Measurements from ENCODE around the gene PTDSS2.

GRCh38 chr11:468493-468892, 18.4 kb downstream of the PTDSS2 start:
- no peak for TF ChIP-seq CTCF (conservative IDR thresholded peaks at IDR 0.05; ENCODE audit: low read depth, low read length)
- no peak for TF ChIP-seq EZH2 (IDR thresholded peaks at IDR 0.05; ENCODE audit: borderline replicate concordance, low read depth, low read length, poor library complexity, severe bottlenecking)

All from A673 (cell line).